Ascending aorta (tissue), 2 donors: ENCODE measurements around the gene AUTS2. TPM values are rescaled to one million over a fixed set of nuclear protein-coding genes. Genes with fewer than 3 reads are reported as not detected.

Source experiments
- DNase-seq, 2 donors: peaks; one replicate each; pipeline ENCODE4 v3.0.0-alpha.2; 2019; ENCODE audit warnings: low spot score in 2 of 2
- H3K27ac ChIP-seq, 2 donors: fragments of 200-600 bp; sonication (generic); one replicate each; pipeline ENCODE4 v1.5.1; 2016 to 2017; ENCODE audit warnings: mild to moderate bottlenecking in 1 of 2
- H3K27me3 ChIP-seq: fragments of 200-600 bp; sonication (generic); one replicate; pipeline ENCODE4 v1.5.1; 2017
- H3K36me3 ChIP-seq, 2 donors: fragments of 200-600 bp; sonication (generic); one replicate each; pipeline ENCODE4 v1.5.1; 2016
- H3K4me1 ChIP-seq, 2 donors: fragments of 200-600 bp; sonication (generic); one replicate each; pipeline ENCODE4 v1.5.1; 2016 to 2017; ENCODE audit warnings: mild to moderate bottlenecking in 1 of 2
- H3K4me3 ChIP-seq, 2 donors: fragments of 200-600 bp; sonication (generic); one replicate each; pipeline ENCODE4 v1.5.1; 2016 to 2017; ENCODE audit warnings: mild to moderate bottlenecking in 1 of 2
- H3K9me3 ChIP-seq, 2 donors: fragments of 200-600 bp; sonication (generic); one replicate each; pipeline ENCODE4 v1.5.1; 2016
- CTCF ChIP-seq, 3 experiments: fragments of 200-600 bp in 2 of 3; fragments of 450-650 bp in 1 of 3; sonication (generic) in 2 of 3; IDR thresholded peaks; one replicate each; pipeline ENCODE4 v1.5.1; 2016 to 2019; ENCODE audit warnings: antibody characterized with exemption in 3 of 3, mild to moderate bottlenecking in 1 of 3, moderate library complexity in 1 of 3
- intact Hi-C: fragments of 100-400 bp; cut with DNase I; formaldehyde crosslinking; loops from one replicate; pipeline ENCODE4 v1.15.1; 2023
- total RNA-seq: library from RNA; depleted of rRNA; stranded (reverse); fragments of >200 nt; gene quantifications from one replicate; pipeline ENCODE4 v1.1.0, GENCODE V29; 2016

The AUTS2 gene
- total RNA-seq, 1 donor from 2014 or later, result 90.4 TPM

DNA sequence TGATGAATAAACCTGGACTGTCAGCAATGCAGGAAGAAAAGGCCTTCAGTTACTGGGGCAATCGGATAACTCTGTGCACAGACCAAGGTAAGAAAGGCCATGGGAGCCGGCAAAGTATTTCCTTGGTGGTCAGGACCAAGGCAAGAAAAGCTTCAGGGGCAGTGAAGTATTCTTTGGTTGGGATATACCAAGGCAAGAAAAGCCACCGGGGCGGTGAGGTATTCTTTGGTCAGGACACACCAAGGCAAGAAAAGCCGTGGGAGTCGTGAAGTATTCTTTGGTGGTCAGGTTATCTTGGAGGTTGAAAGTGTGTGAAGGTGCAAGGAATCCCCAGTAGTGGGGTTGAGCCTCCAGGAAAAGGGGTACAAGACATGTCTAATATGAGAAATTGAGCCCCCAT lies 1238.7 kb downstream of the AUTS2 start:
- TF ChIP-seq CTCF (IDR thresholded peaks at IDR 0.05), result no peak
- Histone ChIP-seq H3K27ac (no peak overlapping the region), H3K27me3 (no peaks in the 10 kb centered on the region), H3K36me3 (no peaks in the 10 kb centered on the region), H3K4me1 (no peaks in the 10 kb centered on the region), H3K9me3 (no peaks in the 10 kb centered on the region), H3K4me3 (no peak overlapping the region)
- DNase-seq, result no peak
- intact Hi-C loops, result no loop called here

- intact Hi-C loops, result no loop called here
- H3K4me1 ChIP-seq, result no peaks in the 10 kb centered on the region
- H3K9me3 ChIP-seq, result no peaks in the 10 kb centered on the region
- no peak for DNase-seq
- no peak overlapping the region for H3K27ac ChIP-seq
- no peaks in the 10 kb centered on the region for H3K36me3 ChIP-seq
- no peak for TF ChIP-seq CTCF (IDR thresholded peaks at IDR 0.05)
- H3K4me3 ChIP-seq, result no peak overlapping the region
- no peaks in the 10 kb centered on the region for H3K27me3 ChIP-seq
Measured at GRCh38 chr7:70837589-70837988, 1239.3 kb downstream of the AUTS2 start.

DNA sequence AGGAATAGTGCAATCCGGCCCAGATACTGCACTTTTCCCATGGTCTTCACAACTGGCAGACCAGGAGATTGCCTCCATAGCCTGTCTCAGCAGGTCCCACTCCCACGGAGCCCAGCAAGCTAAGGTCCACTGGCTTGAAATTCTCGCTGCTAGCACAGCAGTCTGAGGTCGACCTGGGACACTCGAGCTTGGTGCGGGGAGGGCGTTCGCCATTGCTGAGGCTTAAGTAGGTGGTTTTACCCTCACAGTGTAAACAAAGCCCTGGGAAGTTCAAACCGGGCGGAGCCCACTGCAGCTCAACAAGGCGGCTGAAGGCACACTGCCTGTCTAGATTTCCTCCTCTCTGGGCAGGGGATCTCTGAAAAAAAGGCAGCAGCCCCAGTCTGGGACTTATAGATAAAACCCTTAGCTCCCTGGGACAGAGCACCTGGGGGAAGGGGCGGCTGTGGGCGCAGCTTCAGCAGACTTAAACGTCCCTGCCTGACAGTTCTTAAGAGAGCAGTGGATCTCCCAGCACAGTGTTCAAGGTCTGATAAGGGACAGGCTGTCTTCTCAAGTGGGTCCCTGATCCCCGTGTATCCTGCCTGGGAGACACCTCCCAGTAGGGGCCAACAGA lies 1240.1 kb downstream of the AUTS2 start:
- no peak overlapping the region for H3K27ac ChIP-seq
- H3K36me3 ChIP-seq, result no peaks in the 10 kb centered on the region
- H3K4me3 ChIP-seq, result no peak overlapping the region
- no peak for DNase-seq
- H3K27me3 ChIP-seq, result no peaks in the 10 kb centered on the region
- no peaks in the 10 kb centered on the region for H3K9me3 ChIP-seq
- no peaks in the 10 kb centered on the region for H3K4me1 ChIP-seq
- no peak for TF ChIP-seq CTCF (IDR thresholded peaks at IDR 0.05)
- intact Hi-C loops, result no loop called here
